Cardiac muscle cell (in vitro differentiated cells and primary cell): ENCODE results near the gene NF2. TPM values are rescaled to one million over a fixed set of nuclear protein-coding genes. Genes with fewer than 3 reads are reported as not detected.

Experiments
- DNase-seq, 2 donors: peaks; one replicate each; pipeline versions ENCODE4 v3.0.0 to v3.0.0-alpha.2; 2010 to 2017; ENCODE audit warnings: low read depth in 1 of 2, low spot score in 1 of 2
- H3K27ac ChIP-seq: fragments of 200-600 bp; sonication (generic); 2 replicates; pipeline ENCODE4 v1.5.1; 2016
- H3K27me3 ChIP-seq: fragments of 200-600 bp; sonication (generic); 2 replicates; pipeline ENCODE4 v1.6.0; 2016; ENCODE audit warnings: control low read depth
- H3K36me3 ChIP-seq: fragments of 200-600 bp; sonication (generic); 2 replicates; pipeline ENCODE4 v1.5.1; 2016; ENCODE audit warnings: control low read depth
- H3K4me1 ChIP-seq: fragments of 200-600 bp; sonication (generic); 2 replicates; pipeline ENCODE4 v1.8.1; 2017; ENCODE audit warnings: low read depth, mild to moderate bottlenecking, mixed run types
- H3K4me3 ChIP-seq: fragments of 200-600 bp; sonication (generic); 2 replicates; pipeline ENCODE4 v1.5.1; 2016; ENCODE audit warnings: mild to moderate bottlenecking
- H3K9me3 ChIP-seq: fragments of 200-600 bp; sonication (generic); 2 replicates; pipeline ENCODE4 v1.5.1; 2017; ENCODE audit warnings: low read depth, mild to moderate bottlenecking, control low read depth
- CTCF ChIP-seq: IDR thresholded peaks from 2 replicates; pipeline ENCODE4 v1.5.1; 2012; ENCODE audit warnings: low read depth, mild to moderate bottlenecking, low read length
- polyA plus RNA-seq: library from polyadenylated mRNA; unstranded; fragments of >200 nt; fragmentation: Nextera tagmentation; extraction: Ambion mirVana; gene quantifications from 2 replicates; pipeline ENCODE4 v1.2.1, GENCODE V29; 2016
- total RNA-seq: library from RNA; depleted of rRNA; stranded (reverse); fragments of >200 nt; gene quantifications from 2 replicates; pipeline ENCODE4 v1.2.3, GENCODE V29; 2016

Gene NF2
- total and polyA plus RNA-seq, 2 experiments from 2014 or later = 32.8 to 40.2 TPM

- Histone ChIP-seq H3K27me3 (no peaks in the 10 kb centered on the region), H3K36me3 (no peaks in the 10 kb centered on the region), H3K4me3 (peak overlapping the region; percentile 53), H3K4me1 (peaks cover 7% of the 10 kb centered on the region), H3K9me3 (no peaks in the 10 kb centered on the region), H3K27ac (peak overlapping the region; percentile 78)
- DNase-seq = peak in 1 of 2 donors; percentile 30
- TF ChIP-seq CTCF = no peak
These were observed 585 bp downstream of the NF2 start for GRCh38 chr22:29604076-29604360.

GRCh38 chr22:29605527-29605850 is 2.1 kb downstream of the NF2 start:
- no peak overlapping the region for H3K4me3 ChIP-seq
- DNase-seq = no peak
- H3K36me3 ChIP-seq = no peaks in the 10 kb centered on the region
- no peak overlapping the region for H3K27ac ChIP-seq
- peaks cover 7% of the 10 kb centered on the region for H3K4me1 ChIP-seq
- no peaks in the 10 kb centered on the region for H3K9me3 ChIP-seq
- no peaks in the 10 kb centered on the region for H3K27me3 ChIP-seq
- TF ChIP-seq CTCF = no peak

GRCh38 chr22:29606320-29606719 is 2.9 kb downstream of the NF2 start:
- no peak overlapping the region for H3K27ac ChIP-seq
- H3K9me3 ChIP-seq = no peaks in the 10 kb centered on the region
- TF ChIP-seq CTCF = no peak
- H3K36me3 ChIP-seq = no peaks in the 10 kb centered on the region
- peaks cover 7% of the 10 kb centered on the region for H3K4me1 ChIP-seq
- no peaks in the 10 kb centered on the region for H3K27me3 ChIP-seq
- H3K4me3 ChIP-seq = no peak overlapping the region
- no peak for DNase-seq

- no peaks in the 10 kb centered on the region for H3K36me3 ChIP-seq
- H3K4me1 ChIP-seq = peaks cover 7% of the 10 kb centered on the region
- DNase-seq = peak in 1 of 2 donors; percentile 36
- no peaks in the 10 kb centered on the region for H3K9me3 ChIP-seq
- H3K27me3 ChIP-seq = no peaks in the 10 kb centered on the region
- no peak overlapping the region for H3K27ac ChIP-seq
- no peak overlapping the region for H3K4me3 ChIP-seq
- TF ChIP-seq CTCF = no peak
These were observed 4.0 kb downstream of the NF2 start for GRCh38 chr22:29607426-29607825.

- Histone ChIP-seq H3K4me1 (peaks cover 6% of the 10 kb centered on the region), H3K27me3 (no peaks in the 10 kb centered on the region), H3K9me3 (no peaks in the 10 kb centered on the region), H3K4me3 (no peak overlapping the region), H3K27ac (no peak overlapping the region), H3K36me3 (no peaks in the 10 kb centered on the region)
- TF ChIP-seq CTCF = peak; percentile 34
- peak in 1 of 2 donors; percentile 31 for DNase-seq
These were observed 5.7 kb downstream of the NF2 start for GRCh38 chr22:29609139-29609538.

GRCh38 chr22:29610780-29611179 is 7.3 kb downstream of the NF2 start:
- H3K27me3 ChIP-seq = no peaks in the 10 kb centered on the region
- H3K9me3 ChIP-seq = no peaks in the 10 kb centered on the region
- H3K36me3 ChIP-seq = no peaks in the 10 kb centered on the region
- no peak for TF ChIP-seq CTCF
- no peak overlapping the region for H3K4me3 ChIP-seq
- no peak overlapping the region for H3K27ac ChIP-seq
- H3K4me1 ChIP-seq = no peaks in the 10 kb centered on the region
- no peak for DNase-seq
